Activated CD4-positive, alpha-beta T cell treated with anti-CD3 and anti-CD28 coated beads, Interleukin-2, amount 50 U/mL, for 24 hours (primary cell): ENCODE data around the gene UQCC2.

ENCODE experiments used
- DNase-seq, 2 donors: peaks; one replicate each; pipeline ENCODE4 v3.0.0-alpha.2; 2020; ENCODE audit warnings: low read depth in 1 of 2, low spot score in 1 of 2

UQCC2 gene

DNA sequence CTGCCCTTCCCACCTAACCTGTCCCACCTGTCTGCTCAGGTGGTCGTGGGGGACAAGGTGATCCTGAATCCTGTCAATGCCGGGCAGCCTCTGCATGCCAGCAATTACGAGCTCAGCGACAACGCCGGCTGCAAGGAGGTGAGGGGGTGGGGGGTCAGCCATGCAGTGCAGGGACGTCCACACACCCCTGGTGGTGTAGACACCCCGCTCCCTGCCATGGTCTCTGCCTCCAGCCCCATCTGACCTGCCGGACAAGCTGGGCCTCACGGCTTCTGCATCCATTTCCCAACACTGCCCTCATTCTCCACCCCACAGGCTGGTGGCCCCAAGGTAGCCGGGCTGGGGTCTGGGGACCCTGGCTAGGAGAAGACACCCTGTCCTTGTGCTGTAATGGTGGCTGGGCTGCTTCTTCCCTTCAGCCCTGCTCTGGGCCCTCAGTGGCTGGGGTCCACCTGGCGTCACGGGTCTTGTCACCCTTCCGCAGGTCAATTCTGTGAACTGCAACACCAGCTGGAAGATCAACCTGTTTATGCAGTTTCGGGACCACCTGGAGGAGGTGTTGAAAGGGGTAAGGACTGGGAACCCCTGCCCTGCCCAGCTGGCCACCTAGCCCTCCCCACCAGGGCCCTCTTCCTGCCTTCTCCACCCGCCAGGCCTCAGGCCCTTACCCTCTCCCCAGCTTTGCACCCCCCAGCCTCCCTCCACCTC, 52.4 kb downstream of the UQCC2 start:
- DNase-seq, result no peak

- no peak for DNase-seq
These were observed 54.7 kb downstream of the UQCC2 start for GRCh38 chr6:33656844-33657243.

- DNase-seq, result no peak
These were observed 56.5 kb downstream of the UQCC2 start for GRCh38 chr6:33654831-33655554.

- DNase-seq, result no peak
These were observed 59.5 kb downstream of the UQCC2 start for GRCh38 chr6:33652002-33652401.

DNA sequence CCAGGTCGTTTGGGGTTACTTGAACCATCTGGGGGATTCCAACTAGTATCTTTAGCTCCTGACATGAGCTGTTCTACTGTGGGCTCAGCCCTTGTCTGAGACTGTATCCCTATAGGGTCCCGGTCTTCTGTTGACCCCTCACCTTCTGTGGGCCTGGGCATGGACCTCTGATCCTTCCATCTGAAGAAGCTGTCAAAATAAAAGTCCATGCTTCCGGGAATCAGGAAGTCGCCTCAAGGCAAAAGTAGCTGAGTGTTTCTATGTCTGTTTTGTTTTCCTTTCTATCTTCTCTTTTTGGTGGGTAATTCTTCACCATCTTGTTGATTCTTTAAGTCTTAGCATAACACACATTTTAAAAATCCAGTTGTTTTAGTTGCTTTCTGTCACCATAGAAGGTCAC, 60.1 kb downstream of the UQCC2 start:
- no peak for DNase-seq
